B cell (primary cell): ENCODE measurements around the gene EBF3. TPM values are rescaled to one million over a fixed set of nuclear protein-coding genes. Genes with fewer than 3 reads are reported as not detected.

Experiments used
- ATAC-seq: fragments of 200-7000 bp; cut with Tn5 transposase; one replicate; pipeline ENCODE4 v1.10.0; 2021; ENCODE audit warnings: low read depth, mild to moderate bottlenecking, moderate number of reproducible peaks, moderate library complexity
- CTCF ChIA-PET: fragments of 350-600 bp; sonication (Branson Sonifier 250); formaldehyde crosslinking; loops from one replicate; lab custom pipeline; 2021; ENCODE audit warnings: antibody characterized with exemption, inconsistent platforms; lab: Charles Lee
- POLR2A ChIA-PET: fragments of 350-600 bp; sonication (Branson Sonifier 250); formaldehyde crosslinking; loops from one replicate; lab custom pipeline; 2021; ENCODE audit warnings: antibody characterized with exemption; lab: Charles Lee
- DNase-seq: peaks from one replicate; pipeline ENCODE4 v3.0.0; 2013
- H2AFZ ChIP-seq: 2 replicates; pipeline ENCODE4 v1.6.1; 2012; ENCODE audit warnings: mild to moderate bottlenecking, low read depth, low read length; ENCODE audit not compliant: insufficient read depth, poor library complexity, severe bottlenecking
- H3K27ac ChIP-seq, 2 donors: 1 replicate in 1 of 2; 2 replicates in 1 of 2; pipeline ENCODE4 v1.5.1; 2012 to 2013; ENCODE audit warnings: low read length in 2 of 2, mild to moderate bottlenecking in 2 of 2, moderate library complexity in 1 of 2
- H3K27me3 ChIP-seq, 4 experiments: fragments of 200-600 bp in 1 of 4; sonication (generic) in 1 of 4; replicated peaks in 1 of 4; 1 replicate in 2 of 4; 2 replicates in 2 of 4; pipeline versions ENCODE4 v1.6.1 to v1.7.0; 2013 to 2016; ENCODE audit warnings: low read length in 3 of 4, mild to moderate bottlenecking in 2 of 4, mixed read lengths in 1 of 4, moderate library complexity in 1 of 4; ENCODE audit not compliant: insufficient read depth in 4 of 4, control insufficient read depth in 3 of 4; ENCODE audit errors: control extremely low read depth in 1 of 4
- H3K36me3 ChIP-seq, 2 experiments: replicated peaks in 1 of 2; 1 replicate in 1 of 2; 2 replicates in 1 of 2; pipeline versions ENCODE4 v1.6.1 to v1.7.1; 2013; ENCODE audit warnings: low read length in 1 of 2; ENCODE audit not compliant: insufficient read depth in 2 of 2, control insufficient read depth in 1 of 2; ENCODE audit errors: control extremely low read depth in 1 of 2, extremely low read depth in 1 of 2
- H3K4me1 ChIP-seq, 2 donors: fragments of 200-600 bp in 1 of 2; sonication (generic) in 1 of 2; 1 replicate in 1 of 2; 2 replicates in 1 of 2; pipeline versions ENCODE4 v1.5.1 to v1.6.1; 2013 to 2017; ENCODE audit warnings: low read length in 2 of 2; ENCODE audit not compliant: control insufficient read depth in 2 of 2, insufficient read depth in 2 of 2
- H3K4me2 ChIP-seq: replicated peaks from 2 replicates; pipeline ENCODE3; 2012; ENCODE audit warnings: mild to moderate bottlenecking, low read depth, low read length; ENCODE audit not compliant: poor library complexity, severe bottlenecking
- H3K4me3 ChIP-seq, 5 experiments: fragments of 200-600 bp in 1 of 5; sonication (generic) in 1 of 5; 1 replicate in 3 of 5; 2 replicates in 2 of 5; pipeline versions ENCODE4 v1.5.1 to v1.7.0; 2011 to 2016; ENCODE audit warnings: low read length in 4 of 5, mild to moderate bottlenecking in 4 of 5, low read depth in 2 of 5, control low read depth in 1 of 5, moderate library complexity in 1 of 5; ENCODE audit not compliant: insufficient read depth in 1 of 5; ENCODE audit errors: control extremely low read depth in 1 of 5, extremely low read depth in 1 of 5
- H3K79me2 ChIP-seq: fragments of 200-600 bp; sonication (generic); one replicate; pipeline ENCODE4 v1.6.0; 2016; ENCODE audit warnings: low read length; ENCODE audit not compliant: control insufficient read depth, insufficient read depth
- H3K9ac ChIP-seq: fragments of 200-600 bp; sonication (generic); 2 replicates; pipeline ENCODE4 v1.6.1; 2017; ENCODE audit warnings: mild to moderate bottlenecking, low read length, moderate library complexity
- H3K9me3 ChIP-seq, 3 donors: one replicate each; pipeline versions ENCODE4 v1.6.1 to v1.7.1; 2013; ENCODE audit warnings: low read length in 2 of 3; ENCODE audit not compliant: control insufficient read depth in 2 of 3, insufficient read depth in 1 of 3; ENCODE audit errors: control extremely low read depth in 1 of 3
- H4K20me1 ChIP-seq: 2 replicates; pipeline ENCODE4 v1.6.0; 2012; ENCODE audit warnings: mild to moderate bottlenecking, low read length; ENCODE audit not compliant: insufficient read depth, control insufficient read depth, poor library complexity, severe bottlenecking
- H3K27ac Mint-ChIP-seq: one replicate; pipeline ENCODE4 v1.8.0; 2021; ENCODE audit warnings: mixed read lengths
- H3K27me3 Mint-ChIP-seq: one replicate; pipeline ENCODE4 v1.8.0; 2021; ENCODE audit warnings: mixed read lengths
- H3K4me1 Mint-ChIP-seq: one replicate; pipeline ENCODE4 v1.8.0; 2021; ENCODE audit warnings: mixed read lengths
- H3K4me3 Mint-ChIP-seq: one replicate; pipeline ENCODE4 v1.8.0; 2021; ENCODE audit warnings: mixed read lengths
- H3K9me3 Mint-ChIP-seq: one replicate; pipeline ENCODE4 v1.8.0; 2022; ENCODE audit warnings: mixed read lengths; ENCODE audit not compliant: insufficient read depth
- EZH2 ChIP-seq: IDR thresholded peaks from 2 replicates; pipeline ENCODE4 v1.6.1; 2012; ENCODE audit warnings: borderline replicate concordance, low read depth, mild to moderate bottlenecking, moderate library complexity, low read length; ENCODE audit not compliant: insufficient read depth, poor library complexity, severe bottlenecking
- whole genome bisulfite sequencing: methylation state at CpG from one replicate; pipeline ENCODE4 v1.1.5; 2013; ENCODE audit warnings: missing lambda C conversion rate; ENCODE audit not compliant: insufficient coverage; 5-methylcytosine and 5-hydroxymethylcytosine counted together
- intact Hi-C: fragments of 100-400 bp; cut with micrococcal nuclease; formaldehyde crosslinking; loops from one replicate; pipeline ENCODE4 v1.10.0; 2022
- polyA plus RNA-seq: library from polyadenylated mRNA; depleted of rRNA; stranded (reverse); fragments of >200 nt; gene quantifications from 2 replicates; pipeline ENCODE4 v1.2.3, GENCODE V29; 2012
- total RNA-seq, 2 donors: library from RNA; stranded (reverse); fragments of 120-200 nt in 1 of 2; gene quantifications; 1 replicate in 1 of 2; 2 replicates in 1 of 2; pipeline versions ENCODE4 v1.2.3 to v1.2.4, GENCODE V29; 2013 to 2022
- TF ChIP-seq, protein P1 (sequence below): fragments of 200-600 bp; IDR thresholded peaks from one replicate; pipeline ENCODE4 v1.8.0; 2022; ENCODE audit warnings: antibody characterized with exemption, mild to moderate bottlenecking

Gene EBF3
- total and polyA plus RNA-seq, 2 donors (not counting 1 experiment from before 2014, with no cell fraction given): not detected

DNA sequence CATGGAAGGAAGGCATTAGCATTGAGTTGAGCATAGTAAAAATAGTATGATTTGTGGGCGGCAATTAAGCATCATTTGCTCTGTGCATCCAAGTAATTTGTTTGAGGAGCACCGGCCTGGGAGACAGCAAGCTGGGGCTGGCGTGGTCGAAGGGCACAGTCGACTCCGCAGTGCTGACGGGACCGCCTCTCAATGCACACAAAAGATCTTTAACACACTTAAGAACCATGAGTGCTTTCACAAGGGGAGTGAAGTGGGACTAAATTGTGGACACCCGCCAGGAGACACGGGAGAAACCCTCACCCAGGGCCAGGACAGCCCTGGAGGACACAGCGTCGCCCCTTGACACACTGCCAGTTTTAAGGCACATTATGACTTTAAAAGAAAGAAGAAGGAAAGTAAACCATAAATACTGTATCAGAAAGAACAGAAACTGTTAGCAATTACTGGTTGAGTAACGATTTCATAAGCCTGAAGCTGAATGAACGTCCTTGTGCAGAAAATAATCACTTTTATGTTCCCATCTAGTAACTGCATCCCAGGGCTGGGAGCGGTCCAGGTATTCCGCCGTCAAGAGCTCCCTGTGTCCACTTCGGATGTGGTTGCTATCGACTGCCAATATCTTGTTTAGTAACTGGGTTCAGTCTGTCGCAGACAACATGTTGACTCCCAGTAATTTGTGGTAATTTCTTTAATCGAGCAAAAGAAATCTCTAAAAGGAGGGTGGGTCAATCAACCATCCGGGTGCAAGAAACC, 102.1 kb downstream of the EBF3 start:
- no peaks in the 10 kb centered on the region for H3K4me1 ChIP-seq
- no peaks in the 10 kb centered on the region for H3K36me3 ChIP-seq
- peaks cover 0 to 9% (median 0%) of the 10 kb centered on the region in 3 donors for H3K9me3 ChIP-seq
- Mint-ChIP-seq H3K27ac (no peak overlapping the region), H3K4me1 (no peaks in the 10 kb centered on the region), H3K9me3 (no peaks in the 10 kb centered on the region), H3K4me3 (no peak overlapping the region), H3K27me3 (no peaks in the 10 kb centered on the region)
- no peak overlapping the region for H3K27ac ChIP-seq
- no peak overlapping the region for H3K9ac ChIP-seq
- POLR2A ChIA-PET: no interaction called here
- no peaks in the 10 kb centered on the region for H4K20me1 ChIP-seq
- ATAC-seq (no peak), DNase-seq (no peak)
- no peaks in the 10 kb centered on the region for H3K79me2 ChIP-seq
- no peak overlapping the region for H2AFZ ChIP-seq
- TF ChIP-seq, protein P1, sequence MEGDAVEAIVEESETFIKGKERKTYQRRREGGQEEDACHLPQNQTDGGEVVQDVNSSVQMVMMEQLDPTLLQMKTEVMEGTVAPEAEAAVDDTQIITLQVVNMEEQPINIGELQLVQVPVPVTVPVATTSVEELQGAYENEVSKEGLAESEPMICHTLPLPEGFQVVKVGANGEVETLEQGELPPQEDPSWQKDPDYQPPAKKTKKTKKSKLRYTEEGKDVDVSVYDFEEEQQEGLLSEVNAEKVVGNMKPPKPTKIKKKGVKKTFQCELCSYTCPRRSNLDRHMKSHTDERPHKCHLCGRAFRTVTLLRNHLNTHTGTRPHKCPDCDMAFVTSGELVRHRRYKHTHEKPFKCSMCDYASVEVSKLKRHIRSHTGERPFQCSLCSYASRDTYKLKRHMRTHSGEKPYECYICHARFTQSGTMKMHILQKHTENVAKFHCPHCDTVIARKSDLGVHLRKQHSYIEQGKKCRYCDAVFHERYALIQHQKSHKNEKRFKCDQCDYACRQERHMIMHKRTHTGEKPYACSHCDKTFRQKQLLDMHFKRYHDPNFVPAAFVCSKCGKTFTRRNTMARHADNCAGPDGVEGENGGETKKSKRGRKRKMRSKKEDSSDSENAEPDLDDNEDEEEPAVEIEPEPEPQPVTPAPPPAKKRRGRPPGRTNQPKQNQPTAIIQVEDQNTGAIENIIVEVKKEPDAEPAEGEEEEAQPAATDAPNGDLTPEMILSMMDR: no peak
- no peak for TF ChIP-seq EZH2
- CTCF ChIA-PET: no interaction called here
- intact Hi-C loops: no loop called here
- H3K4me2 ChIP-seq: no peak overlapping the region
- H3K4me3 ChIP-seq: no peak overlapping the region
- 90% methylated on average over 10 of the region's 22 CpGs for WGBS
- no peaks in the 10 kb centered on the region for H3K27me3 ChIP-seq

DNA sequence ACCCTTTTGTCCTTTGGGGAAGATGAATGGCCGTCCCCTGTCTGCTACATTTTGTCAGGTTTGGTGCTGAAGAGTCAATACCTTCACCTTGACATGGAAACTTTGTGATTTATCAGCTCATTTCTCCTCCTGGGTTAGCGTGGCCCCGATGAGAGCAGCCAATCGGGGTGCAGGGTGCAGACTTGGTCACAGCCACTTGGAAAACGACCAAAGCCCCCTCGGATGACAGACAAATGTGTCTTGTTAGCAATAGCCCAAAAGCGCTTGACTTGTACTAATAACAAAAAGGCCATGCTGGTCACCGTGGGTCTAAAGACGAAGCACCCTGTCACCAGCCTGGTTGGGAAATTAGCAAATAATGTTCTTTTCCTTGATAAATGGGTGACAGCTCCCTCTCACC, 103.7 kb downstream of the EBF3 start:
- H3K27ac Mint-ChIP-seq: no peak overlapping the region
- Histone ChIP-seq H3K9ac (no peak overlapping the region), H3K4me1 (no peaks in the 10 kb centered on the region), H3K27ac (no peak overlapping the region), H3K27me3 (no peaks in the 10 kb centered on the region), H3K4me2 (no peak overlapping the region), H3K9me3 (peaks cover 0 to 14% (median 0%) of the 10 kb centered on the region in 3 donors), H2AFZ (no peak overlapping the region), H3K36me3 (no peaks in the 10 kb centered on the region), H3K4me3 (no peak overlapping the region), H4K20me1 (no peaks in the 10 kb centered on the region), H3K79me2 (no peaks in the 10 kb centered on the region)
- no peaks in the 10 kb centered on the region for H3K9me3 Mint-ChIP-seq
- ATAC-seq: no peak
- 83% methylated on average over 8 of the region's 9 CpGs for WGBS
- intact Hi-C loops: no loop called here
- DNase-seq: no peak
- no peaks in the 10 kb centered on the region for H3K27me3 Mint-ChIP-seq
- ChIA-PET POLR2A (no interaction called here), CTCF (no interaction called here)
- no peak overlapping the region for H3K4me3 Mint-ChIP-seq
- TF ChIP-seq, protein P1: no peak
- no peak for TF ChIP-seq EZH2
- H3K4me1 Mint-ChIP-seq: no peaks in the 10 kb centered on the region
